GM19240 (cell line): ENCODE measurements around the gene ENPP7.

Source experiments
- DNase-seq: peaks from one replicate; pipeline ENCODE4 v3.0.0; 2011; ENCODE audit warnings: low spot score; ENCODE audit not compliant: insufficient read length

Gene ENPP7

GRCh38 chr17:79790805-79791734 is 60.3 kb downstream of the ENPP7 start:
- DNase-seq, result no peak

GRCh38 chr17:79791735-79792161 is 61.0 kb downstream of the ENPP7 start:
- DNase-seq, result no peak
